Measurements from ENCODE around the gene KLK14.

DNA sequence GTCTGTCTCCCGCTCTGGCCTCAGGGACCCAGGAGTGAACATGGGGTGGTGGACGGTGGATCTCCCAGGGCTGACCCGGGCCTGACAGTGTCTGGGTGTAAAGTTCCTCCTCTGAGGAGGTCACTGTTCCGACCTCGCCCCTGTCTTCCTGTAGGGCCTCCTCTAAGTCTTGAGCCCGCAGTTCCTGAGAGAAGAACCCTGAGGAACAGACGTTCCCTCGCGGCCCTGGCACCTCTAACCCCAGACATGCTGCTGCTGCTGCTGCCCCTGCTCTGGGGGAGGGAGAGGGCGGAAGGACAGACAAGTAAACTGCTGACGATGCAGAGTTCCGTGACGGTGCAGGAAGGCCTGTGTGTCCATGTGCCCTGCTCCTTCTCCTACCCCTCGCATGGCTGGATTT, 42.0 kb upstream of the KLK14 start, which contains the start of gene SIGLEC9:
- TF ChIP-seq, protein P1, sequence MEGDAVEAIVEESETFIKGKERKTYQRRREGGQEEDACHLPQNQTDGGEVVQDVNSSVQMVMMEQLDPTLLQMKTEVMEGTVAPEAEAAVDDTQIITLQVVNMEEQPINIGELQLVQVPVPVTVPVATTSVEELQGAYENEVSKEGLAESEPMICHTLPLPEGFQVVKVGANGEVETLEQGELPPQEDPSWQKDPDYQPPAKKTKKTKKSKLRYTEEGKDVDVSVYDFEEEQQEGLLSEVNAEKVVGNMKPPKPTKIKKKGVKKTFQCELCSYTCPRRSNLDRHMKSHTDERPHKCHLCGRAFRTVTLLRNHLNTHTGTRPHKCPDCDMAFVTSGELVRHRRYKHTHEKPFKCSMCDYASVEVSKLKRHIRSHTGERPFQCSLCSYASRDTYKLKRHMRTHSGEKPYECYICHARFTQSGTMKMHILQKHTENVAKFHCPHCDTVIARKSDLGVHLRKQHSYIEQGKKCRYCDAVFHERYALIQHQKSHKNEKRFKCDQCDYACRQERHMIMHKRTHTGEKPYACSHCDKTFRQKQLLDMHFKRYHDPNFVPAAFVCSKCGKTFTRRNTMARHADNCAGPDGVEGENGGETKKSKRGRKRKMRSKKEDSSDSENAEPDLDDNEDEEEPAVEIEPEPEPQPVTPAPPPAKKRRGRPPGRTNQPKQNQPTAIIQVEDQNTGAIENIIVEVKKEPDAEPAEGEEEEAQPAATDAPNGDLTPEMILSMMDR (conservative IDR thresholded peaks at IDR 0.05; ENCODE audit: low read length) = no peak
- TF ChIP-seq EZH2phosphoT487 (IDR thresholded peaks at IDR 0.05; ENCODE audit: borderline replicate concordance) = no peak

Measured in Loucy (cell line).